ENCODE measurements around the gene YAF2. TPM values are rescaled to one million over a fixed set of nuclear protein-coding genes. Genes with fewer than 3 reads are reported as not detected.

Gene YAF2
- total and polyA plus RNA-seq, 2 of the 13 experiments (the other 11 are each of a cell fraction or from before 2014, with no cell fraction given): 8.4 to 11.7 TPM

DNA sequence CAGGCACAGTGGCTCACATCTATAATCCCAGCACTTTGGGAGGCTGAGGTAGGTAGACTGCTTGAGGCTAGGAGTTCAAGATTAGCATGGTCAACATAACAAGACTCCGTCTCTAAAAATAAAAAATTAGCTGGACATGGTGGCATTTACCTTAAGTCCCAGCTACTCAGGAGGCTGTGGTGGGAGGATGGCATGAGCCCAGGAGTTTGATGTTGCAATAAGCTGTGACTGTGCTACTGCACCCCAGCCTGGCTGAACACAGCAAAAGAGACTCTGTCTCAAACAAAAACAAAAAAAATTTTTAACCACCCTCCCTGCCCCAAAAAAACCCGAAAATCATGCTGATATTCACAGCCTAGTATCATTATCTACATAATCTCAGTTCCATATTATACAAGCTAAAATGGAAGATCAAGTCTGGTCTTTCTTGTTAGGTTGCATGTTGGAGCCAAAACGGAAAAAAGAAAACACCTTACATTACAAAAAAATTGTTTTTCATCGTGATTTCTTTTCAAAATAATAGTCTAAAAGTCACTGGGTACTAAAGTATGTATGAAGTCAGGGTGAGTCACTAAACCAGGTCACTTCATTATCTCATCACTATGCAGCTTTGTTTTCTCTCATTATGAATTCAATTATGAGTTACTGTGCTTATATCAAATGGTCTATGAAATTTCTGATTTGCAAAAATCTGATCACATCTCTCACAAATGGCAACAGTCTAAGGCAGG is 107.2 kb downstream of the YAF2 start:
- FAIRE-seq: no peak
- no peak overlapping the region for H3K27ac ChIP-seq (ENCODE audit: extremely low read length, insufficient read depth, low read length)
- intact Hi-C loops (cut with micrococcal nuclease; ENCODE audit: unreplicated experiment): no loop called here
- H3K9me3 ChIP-seq (ENCODE audit: low read length): no peaks in the 10 kb centered on the region
- no peaks in the 10 kb centered on the region; a peak in 1 of 5 replicates for H3K36me3 ChIP-seq (replicated peaks in 1 of 2; ENCODE audit: control insufficient read depth in 1 of 2, insufficient read depth in 2 of 2, low read length in 2 of 2)
- H3K9ac ChIP-seq (ENCODE audit: insufficient read depth, low read depth, low read length): no peak overlapping the region
- CTCF ChIA-PET (ENCODE audit: low intra/inter-chr PET ratio, low total read pairs): interaction anchor here (2.4 to 2.5 kb wide), 2 partner anchors 202 to 241 kb away, joined by 16 to 21 read pairs; no protein-coding TSS in a partner anchor
- no peak overlapping the region for H3K4me3 ChIP-seq (replicated peaks in 1 of 3; ENCODE audit: insufficient read depth in 1 of 3, low read depth in 2 of 3, low read length in 3 of 3)
- no peak for DNase-seq (ENCODE audit: low spot score)
- BruUV-seq (replicated peaks): no TSS peak
- peaks cover 4% of the 10 kb centered on the region; the same call in 1 of the 2 replicates for H3K4me1 ChIP-seq (ENCODE audit: insufficient read depth, low read length)
- H2AFZ ChIP-seq (ENCODE audit: low read length): no peak overlapping the region
- POLR2A ChIA-PET: no interaction called here
- peaks cover 58% of the 10 kb centered on the region for H3K79me2 ChIP-seq (ENCODE audit: insufficient read depth, low read length)
- no peak for ATAC-seq
- H3K27me3 ChIP-seq (ENCODE audit: control insufficient read depth in 1 of 2, insufficient read depth in 2 of 2, low read length in 2 of 2): no peaks in the 10 kb centered on the region
- 81% methylated on average over 4 of the region's 4 CpGs for WGBS (ENCODE audit: low lambda C conversion rate)
- peak; percentile 56; the same call in 1 of the 2 replicates for TF ChIP-seq CEBPB (IDR thresholded peaks at IDR 0.05; ENCODE audit: borderline replicate concordance, low read depth, low read length)
- TF ChIP-seq, protein P1, sequence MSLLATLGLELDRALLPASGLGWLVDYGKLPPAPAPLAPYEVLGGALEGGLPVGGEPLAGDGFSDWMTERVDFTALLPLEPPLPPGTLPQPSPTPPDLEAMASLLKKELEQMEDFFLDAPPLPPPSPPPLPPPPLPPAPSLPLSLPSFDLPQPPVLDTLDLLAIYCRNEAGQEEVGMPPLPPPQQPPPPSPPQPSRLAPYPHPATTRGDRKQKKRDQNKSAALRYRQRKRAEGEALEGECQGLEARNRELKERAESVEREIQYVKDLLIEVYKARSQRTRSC (CRISPR knock-in tag; IDR thresholded peaks at IDR 0.05; ENCODE audit: low read depth): no peak
- no peak for TF ChIP-seq NFIB (CRISPR knock-in tag; IDR thresholded peaks at IDR 0.05; ENCODE audit: borderline replicate concordance)
- no peak for TF ChIP-seq BHLHE40 (IDR thresholded peaks at IDR 0.05; ENCODE audit: low read length)
- no peak overlapping the region for H3K4me2 ChIP-seq (ENCODE audit: low read depth, low read length)
- in situ Hi-C loops (cut with HindIII; ENCODE audit: extremely low pct_ligation_motif_present, low pct_unique_long_range_greater_than_20kb): loop anchor here (5.0 kb wide), 1 partner anchor 196 kb away; the partner anchor contains the start of genes PPHLN1 and ZCRB1
- H4K20me1 ChIP-seq (ENCODE audit: insufficient read depth, low read length): no peaks in the 10 kb centered on the region

DNA sequence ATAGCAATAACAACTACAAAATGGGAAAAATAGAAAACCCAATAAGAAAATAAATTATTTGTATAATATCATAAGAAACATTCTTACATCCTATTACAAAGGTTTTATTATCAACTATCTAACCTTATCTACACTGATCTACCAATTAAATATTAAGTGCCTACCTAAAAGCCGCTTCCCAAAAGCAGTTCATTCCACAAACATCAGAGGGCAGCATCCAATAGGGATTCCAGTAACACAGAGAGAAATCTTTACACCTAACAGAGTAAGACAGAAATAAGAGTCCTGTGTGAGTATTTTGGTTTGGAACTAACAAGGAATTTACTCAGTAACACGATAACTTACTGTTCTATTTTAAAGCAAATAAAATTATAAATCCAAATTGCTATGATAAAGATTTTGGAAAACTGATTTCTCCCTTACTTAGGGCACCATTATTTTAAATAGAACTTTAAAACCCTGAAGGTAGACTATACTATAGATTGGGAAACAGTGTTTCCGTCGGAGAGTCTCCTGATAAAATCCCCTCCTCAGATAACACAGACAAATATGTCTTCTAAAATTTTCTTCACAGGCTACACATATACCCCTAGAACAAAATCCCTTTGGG is 108.3 kb downstream of the YAF2 start:
- ChIA-PET CTCF (ENCODE audit: low intra/inter-chr PET ratio, low total read pairs) (interaction anchor here (1.3 to 2.5 kb wide), 3 partner anchors 108 to 242 kb away, joined by 5 to 21 read pairs (median 16); no protein-coding TSS in a partner anchor), POLR2A (no interaction called here)
- Histone ChIP-seq H3K9ac (ENCODE audit: insufficient read depth, low read depth, low read length) (no peak overlapping the region), H2AFZ (ENCODE audit: low read length) (no peak overlapping the region), H3K27ac (ENCODE audit: extremely low read length, insufficient read depth, low read length) (no peak overlapping the region), H3K79me2 (ENCODE audit: insufficient read depth, low read length) (peaks cover 52% of the 10 kb centered on the region), H3K4me1 (ENCODE audit: insufficient read depth, low read length) (peaks cover 15% of the 10 kb centered on the region), H3K36me3 (replicated peaks in 1 of 2; ENCODE audit: control insufficient read depth in 1 of 2, insufficient read depth in 2 of 2, low read length in 2 of 2) (no peaks in the 10 kb centered on the region; a peak in 1 of 5 replicates), H3K4me3 (replicated peaks in 1 of 3; ENCODE audit: insufficient read depth in 1 of 3, low read depth in 2 of 3, low read length in 3 of 3) (no peak overlapping the region), H3K9me3 (ENCODE audit: low read length) (no peaks in the 10 kb centered on the region), H4K20me1 (ENCODE audit: insufficient read depth, low read length) (no peaks in the 10 kb centered on the region), H3K4me2 (ENCODE audit: low read depth, low read length) (no peak overlapping the region), H3K27me3 (ENCODE audit: control insufficient read depth in 1 of 2, insufficient read depth in 2 of 2, low read length in 2 of 2) (no peaks in the 10 kb centered on the region)
- 54% methylated on average over 4 of the region's 4 CpGs for WGBS (ENCODE audit: low lambda C conversion rate)
- in situ Hi-C loops (cut with HindIII; ENCODE audit: extremely low pct_ligation_motif_present, low pct_unique_long_range_greater_than_20kb) (loop anchor here (5.0 kb wide), 1 partner anchor 198 kb away; the partner anchor contains the start of genes PPHLN1 and ZCRB1), intact Hi-C loops (cut with micrococcal nuclease; ENCODE audit: unreplicated experiment) (loop anchor here (1.0 kb wide), 2 partner anchors 203 to 243 kb away; no protein-coding TSS in a partner anchor)
- ATAC-seq (peak; percentile 70), FAIRE-seq (peak; percentile 48), DNase-seq (ENCODE audit: low spot score) (peak; percentile 63)
- no TSS peak for BruUV-seq (replicated peaks)
- TF ChIP-seq SMC3 (IDR thresholded peaks at IDR 0.05; ENCODE audit: low read length) (peak; percentile 83), RAD21 (CRISPR knock-in tag; IDR thresholded peaks at IDR 0.05) (peak; percentile 76), STAG1 (CRISPR knock-in tag; IDR thresholded peaks at IDR 0.05) (peak; percentile 85)
- TF ChIP-seq, protein P2, sequence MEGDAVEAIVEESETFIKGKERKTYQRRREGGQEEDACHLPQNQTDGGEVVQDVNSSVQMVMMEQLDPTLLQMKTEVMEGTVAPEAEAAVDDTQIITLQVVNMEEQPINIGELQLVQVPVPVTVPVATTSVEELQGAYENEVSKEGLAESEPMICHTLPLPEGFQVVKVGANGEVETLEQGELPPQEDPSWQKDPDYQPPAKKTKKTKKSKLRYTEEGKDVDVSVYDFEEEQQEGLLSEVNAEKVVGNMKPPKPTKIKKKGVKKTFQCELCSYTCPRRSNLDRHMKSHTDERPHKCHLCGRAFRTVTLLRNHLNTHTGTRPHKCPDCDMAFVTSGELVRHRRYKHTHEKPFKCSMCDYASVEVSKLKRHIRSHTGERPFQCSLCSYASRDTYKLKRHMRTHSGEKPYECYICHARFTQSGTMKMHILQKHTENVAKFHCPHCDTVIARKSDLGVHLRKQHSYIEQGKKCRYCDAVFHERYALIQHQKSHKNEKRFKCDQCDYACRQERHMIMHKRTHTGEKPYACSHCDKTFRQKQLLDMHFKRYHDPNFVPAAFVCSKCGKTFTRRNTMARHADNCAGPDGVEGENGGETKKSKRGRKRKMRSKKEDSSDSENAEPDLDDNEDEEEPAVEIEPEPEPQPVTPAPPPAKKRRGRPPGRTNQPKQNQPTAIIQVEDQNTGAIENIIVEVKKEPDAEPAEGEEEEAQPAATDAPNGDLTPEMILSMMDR (CRISPR knock-in tag; IDR thresholded peaks at IDR 0.05): peak; percentile 72
- TF ChIP-seq, protein P3, sequence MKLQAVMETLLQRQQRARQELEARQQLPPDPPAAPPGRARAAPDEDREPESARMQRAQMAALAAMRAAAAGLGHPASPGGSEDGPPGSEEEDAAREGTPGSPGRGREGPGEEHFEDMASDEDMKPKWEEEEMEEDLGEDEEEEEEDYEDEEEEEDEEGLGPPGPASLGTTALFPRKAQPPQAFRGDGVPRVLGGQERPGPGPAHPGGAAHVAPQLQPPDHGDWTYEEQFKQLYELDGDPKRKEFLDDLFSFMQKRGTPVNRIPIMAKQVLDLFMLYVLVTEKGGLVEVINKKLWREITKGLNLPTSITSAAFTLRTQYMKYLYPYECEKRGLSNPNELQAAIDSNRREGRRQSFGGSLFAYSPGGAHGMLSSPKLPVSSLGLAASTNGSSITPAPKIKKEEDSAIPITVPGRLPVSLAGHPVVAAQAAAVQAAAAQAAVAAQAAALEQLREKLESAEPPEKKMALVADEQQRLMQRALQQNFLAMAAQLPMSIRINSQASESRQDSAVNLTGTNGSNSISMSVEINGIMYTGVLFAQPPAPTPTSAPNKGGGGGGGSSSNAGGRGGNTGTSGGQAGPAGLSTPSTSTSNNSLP (IDR thresholded peaks at IDR 0.05; ENCODE audit: low read depth, low read length): 0 out of 2 replicates have a peak, but pooled peaks have one; percentile 59

All from HepG2 (cell line).